Left cardiac atrium (tissue), 4 donors: ENCODE data around the gene SMOC1. TPM values are rescaled to one million over a fixed set of nuclear protein-coding genes. Genes with fewer than 3 reads are reported as not detected.

Source experiments
- ATAC-seq, 2 donors: fragments of 200-7000 bp; cut with Tn5 transposase; one replicate each; pipeline ENCODE4 v1.9.1; 2020; ENCODE audit warnings: mild to moderate bottlenecking in 2 of 2, moderate library complexity in 2 of 2
- DNase-seq: peaks from one replicate; pipeline ENCODE4 v3.0.0-alpha.2; 2020
- intact Hi-C, 2 donors: fragments of 100-400 bp; cut with DNase I; formaldehyde crosslinking; loops; one replicate each; pipeline versions ENCODE4 v1.14.1 to v1.15.1; 2022 to 2023
- total RNA-seq, 2 donors: library from RNA; stranded (reverse); fragmentation: NEBNext Ultra II Directional; extraction: Animal tissue kit (Norgen Biotek cat#: 25700); gene quantifications; one replicate each; pipeline ENCODE4 v1.2.1, GENCODE V29; 2021
- donor health status: DM: no; HTN: yes; CAD: no.
- donor health status: DM: no; HTN: yes; CAD: no; lungs with severe emphysema.
- donor health status: DM: yes; HTN: yes; CAD: no.
- donor health status: Dilated cardiomyopathy.

The SMOC1 gene
- total RNA-seq, 2 donors from 2014 or later, result 5.4 to 14.9 TPM

GRCh38 chr14:70048313-70048654 is 169.1 kb downstream of the SMOC1 start:
- intact Hi-C loops, result loop anchor here (5.0 to 10.0 kb wide), 2 partner anchors 267 to 269 kb away; no protein-coding TSS in a partner anchor
- ATAC-seq (no peak), DNase-seq (no peak)

GRCh38 chr14:70049605-70050004 is 170.4 kb downstream of the SMOC1 start:
- ATAC-seq (no peak), DNase-seq (no peak)
- intact Hi-C loops, result loop anchor here (5.0 to 10.0 kb wide), 2 partner anchors 265 to 268 kb away; no protein-coding TSS in a partner anchor

GRCh38 chr14:70050136-70050535 is 170.9 kb downstream of the SMOC1 start:
- intact Hi-C loops, result no loop called here
- ATAC-seq, result no peak
- DNase-seq, result no peak

GRCh38 chr14:70052990-70053389 is 173.8 kb downstream of the SMOC1 start:
- intact Hi-C loops, result no loop called here
- ATAC-seq, result no peak
- DNase-seq, result no peak

- intact Hi-C loops, result no loop called here
Observed at GRCh38 chr14:70057519-70058136, 178.4 kb downstream of the SMOC1 start.

GRCh38 chr14:70059545-70059944 is 180.3 kb downstream of the SMOC1 start:
- no peak for DNase-seq
- intact Hi-C loops, result no loop called here
- ATAC-seq, result no peak

More at GRCh38 chr14:70057519-70058136, 178.4 kb downstream of the SMOC1 start:
- ATAC-seq (no peak), DNase-seq (no peak)

- DNase-seq (no peak), ATAC-seq (peak in 1 of 2 donors; percentile 55)
- intact Hi-C loops, result no loop called here
Observed at GRCh38 chr14:70061108-70061507, 181.9 kb downstream of the SMOC1 start.

- intact Hi-C loops, result no loop called here
- DNase-seq (no peak), ATAC-seq (no peak)
Observed at GRCh38 chr14:70064136-70064865, 185.1 kb downstream of the SMOC1 start.

- DNase-seq (no peak), ATAC-seq (no peak)
- intact Hi-C loops, result no loop called here
Observed at GRCh38 chr14:70067810-70068209, 188.6 kb downstream of the SMOC1 start.

- ATAC-seq, result peak in 1 of 2 donors; percentile 25
Observed at GRCh38 chr14:70069186-70069585, 190.0 kb downstream of the SMOC1 start.

GRCh38 chr14:70073924-70074566 is 194.8 kb downstream of the SMOC1 start:
- DNase-seq (peak; percentile 66), ATAC-seq (peak; percentile 53 to 79)
- intact Hi-C loops, result no loop called here

More at GRCh38 chr14:70069186-70069585, 190.0 kb downstream of the SMOC1 start:
- no peak for DNase-seq
- intact Hi-C loops, result no loop called here

- ATAC-seq (no peak), DNase-seq (no peak)
- intact Hi-C loops, result no loop called here
Observed at GRCh38 chr14:70077005-70077404, 197.8 kb downstream of the SMOC1 start.

GRCh38 chr14:70077720-70078119 is 198.5 kb downstream of the SMOC1 start:
- intact Hi-C loops, result no loop called here
- ATAC-seq (no peak), DNase-seq (no peak)

- ATAC-seq (no peak), DNase-seq (no peak)
- intact Hi-C loops, result no loop called here
Observed at GRCh38 chr14:70078329-70078728, 199.1 kb downstream of the SMOC1 start.

- DNase-seq, result no peak
- intact Hi-C loops, result no loop called here
- no peak for ATAC-seq
Observed at GRCh38 chr14:70080076-70080475, 200.9 kb downstream of the SMOC1 start.

Other genes starting within 250 kb of the SMOC1 start
- 100 to 1,000 TPM; 173 to 284 TPM for gene SRSF5, start 112.3 kb upstream of the SMOC1 start, total RNA-seq
- not detected for gene SLC10A1, start 82.2 kb upstream of the SMOC1 start, total RNA-seq